ENCODE measurements around the gene PALLD.

Gene PALLD

GRCh38 chr4:168732714-168733113 is 235.9 kb downstream of the PALLD start:
- no peak overlapping the region for H3K4me3 ChIP-seq
- H3K27ac ChIP-seq, result no peak overlapping the region

GRCh38 chr4:168734703-168735678 is 238.1 kb downstream of the PALLD start:
- no peak overlapping the region for H3K4me3 ChIP-seq
- H3K27ac ChIP-seq, result peak overlapping the region in 2 of 21 experiments; percentile 12 to 50

- Histone ChIP-seq H3K4me3 (no peak overlapping the region), H3K27ac (peak overlapping the region in 3 of 21 experiments; percentile 3 to 50 (median 12))
These were observed 238.9 kb downstream of the PALLD start for GRCh38 chr4:168735735-168736134.

- H3K27ac ChIP-seq, result peak overlapping the region in 5 of 21 experiments; percentile 4 to 58 (median 23)
These were observed 240.3 kb downstream of the PALLD start for GRCh38 chr4:168736860-168737805.

GRCh38 chr4:168737806-168738172 is 240.9 kb downstream of the PALLD start:
- Histone ChIP-seq H3K27ac (peak overlapping the region in 5 of 21 experiments; percentile 4 to 58 (median 23)), H3K4me3 (no peak overlapping the region)

More at GRCh38 chr4:168736860-168737805, 240.3 kb downstream of the PALLD start:
- no peak overlapping the region for H3K4me3 ChIP-seq

- H3K27ac ChIP-seq, result peak overlapping the region in 4 of 21 experiments; percentile 1 to 55 (median 44)
These were observed 243.0 kb downstream of the PALLD start for GRCh38 chr4:168739886-168740285.

GRCh38 chr4:168740691-168741090 is 243.8 kb downstream of the PALLD start:
- H3K4me3 ChIP-seq, result no peak overlapping the region
- H3K27ac ChIP-seq, result peak overlapping the region in 6 of 21 experiments; percentile 2 to 55 (median 38)

More at GRCh38 chr4:168739886-168740285, 243.0 kb downstream of the PALLD start:
- no peak overlapping the region for H3K4me3 ChIP-seq

- H3K4me3 ChIP-seq, result no peak overlapping the region
- H3K27ac ChIP-seq, result peak overlapping the region in 7 of 21 experiments; percentile 2 to 55 (median 30)
These were observed 244.7 kb downstream of the PALLD start for GRCh38 chr4:168741281-168742173.

GRCh38 chr4:168743131-168743530 is 246.3 kb downstream of the PALLD start:
- peak overlapping the region in 2 of 21 experiments; percentile 11 to 59 for H3K27ac ChIP-seq
- H3K4me3 ChIP-seq, result no peak overlapping the region

- Histone ChIP-seq H3K4me3 (no peak overlapping the region), H3K27ac (peak overlapping the region in 7 of 21 experiments; percentile 6 to 59 (median 21))
These were observed 246.7 kb downstream of the PALLD start for GRCh38 chr4:168743601-168744000.

GRCh38 chr4:168744021-168744420 is 247.2 kb downstream of the PALLD start:
- H3K27ac ChIP-seq, result peak overlapping the region in 7 of 21 experiments; percentile 6 to 59 (median 21)
- no peak overlapping the region for H3K4me3 ChIP-seq

- H3K4me3 ChIP-seq, result no peak overlapping the region
These were observed 252.0 kb downstream of the PALLD start for GRCh38 chr4:168748807-168749206.

GRCh38 chr4:168751263-168752225 is 254.7 kb downstream of the PALLD start:
- H3K4me3 ChIP-seq, result no peak overlapping the region
- H3K27ac ChIP-seq, result peak overlapping the region in 7 of 21 experiments; percentile 18 to 76 (median 40)

More at GRCh38 chr4:168748807-168749206, 252.0 kb downstream of the PALLD start:
- no peak overlapping the region for H3K27ac ChIP-seq

GRCh38 chr4:168755598-168756477 is 259.0 kb downstream of the PALLD start:
- Histone ChIP-seq H3K4me3 (no peak overlapping the region), H3K27ac (peak overlapping the region in 7 of 21 experiments; percentile 0 to 45 (median 21))

- peak overlapping the region in 10 of 21 experiments; percentile 5 to 74 (median 39) for H3K27ac ChIP-seq
- H3K4me3 ChIP-seq, result no peak overlapping the region
These were observed 260.6 kb downstream of the PALLD start for GRCh38 chr4:168757500-168757899.

GRCh38 chr4:168758351-168758876 is 261.6 kb downstream of the PALLD start:
- H3K4me3 ChIP-seq, result no peak overlapping the region
- peak overlapping the region in 12 of 21 experiments; percentile 5 to 74 (median 38) for H3K27ac ChIP-seq
